GM10266 (cell line): ENCODE data around the gene PRSS35.

Experiments used
- DNase-seq: peaks from one replicate; pipeline ENCODE4 v3.0.0; 2012; ENCODE audit errors: extremely low spot score
- CTCF ChIP-seq: IDR thresholded peaks from 2 replicates; pipeline ENCODE4 v1.5.1; 2012; ENCODE audit warnings: mild to moderate bottlenecking, low read depth; ENCODE audit not compliant: control insufficient read depth, insufficient read depth; ENCODE audit errors: missing control alignments

The PRSS35 gene

GRCh38 chr6:83490217-83490807, 22.0 kb upstream of the PRSS35 start:
- no peak for DNase-seq
- no peak for TF ChIP-seq CTCF

GRCh38 chr6:83505356-83505755, 7.0 kb upstream of the PRSS35 start:
- no peak for DNase-seq
- TF ChIP-seq CTCF: no peak

GRCh38 chr6:83509441-83509840, 2.9 kb upstream of the PRSS35 start:
- TF ChIP-seq CTCF: no peak

GRCh38 chr6:83510791-83511190, 1.5 kb upstream of the PRSS35 start:
- DNase-seq: no peak
- no peak for TF ChIP-seq CTCF

More at GRCh38 chr6:83509441-83509840, 2.9 kb upstream of the PRSS35 start:
- no peak for DNase-seq

- no peak for TF ChIP-seq CTCF
- DNase-seq: no peak
Observed at GRCh38 chr6:83511266-83511665, 1.1 kb upstream of the PRSS35 start.

GRCh38 chr6:83514466-83514865, 2.1 kb downstream of the PRSS35 start:
- no peak for TF ChIP-seq CTCF
- DNase-seq: no peak

- peak; percentile 72 for TF ChIP-seq CTCF
- peak; percentile 40 for DNase-seq
Observed at GRCh38 chr6:83514866-83515466, 2.6 kb downstream of the PRSS35 start.
